OCI-LY1 (cell line): ENCODE data around the gene PCNT.

ENCODE experiments used
- CTCF ChIP-seq: fragments of 200-600 bp; sonication (generic), shearing (Covaris generic); IDR thresholded peaks from 2 replicates; pipeline ENCODE4 v1.5.1; 2017; ENCODE audit warnings: mild to moderate bottlenecking, antibody characterized with exemption, low read length, moderate library complexity, mixed read lengths
- EZH2 ChIP-seq: fragments of 200-600 bp; sonication (generic), shearing (Covaris generic); IDR thresholded peaks from 2 replicates; pipeline ENCODE4 v1.8.0; 2017; ENCODE audit warnings: borderline replicate concordance, mixed run types, mild to moderate bottlenecking, antibody characterized with exemption, low read length, moderate library complexity, mixed read lengths

DNA sequence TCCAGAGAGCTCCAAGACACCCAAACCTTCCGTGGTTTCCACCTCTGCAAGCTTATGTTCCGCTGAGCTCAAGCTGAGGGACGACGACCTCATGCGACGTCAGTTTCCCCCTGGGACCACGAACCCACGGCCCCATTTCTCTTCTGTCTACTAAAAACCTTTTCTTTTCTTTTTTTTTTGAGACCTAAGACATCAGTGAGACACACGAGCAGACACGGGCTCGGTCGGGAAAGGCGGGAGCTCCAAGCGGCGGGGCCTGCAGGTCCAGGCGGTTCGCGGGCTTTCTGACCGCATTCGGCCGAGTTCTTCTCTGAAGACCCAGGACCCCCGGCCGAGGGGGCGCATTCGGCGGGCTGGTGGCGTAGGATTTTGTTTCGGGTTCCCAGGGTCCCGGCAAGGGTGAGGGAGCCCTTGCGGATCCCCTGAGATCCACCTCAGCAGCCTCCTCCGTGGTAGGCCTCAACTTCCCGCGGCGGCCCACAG, 688 bp upstream of the PCNT start:
- TF ChIP-seq EZH2: no peak
- no peak for TF ChIP-seq CTCF
